GM21515 (cell line): ENCODE results near the gene ZC3H11A.
"Not testable (repeated sequence)": the region's sequence is repeated elsewhere in the genome, so short reads cannot be mapped to it uniquely, and the experiment has no call there.

ENCODE experiments used
- ATAC-seq: cut with Tn5 transposase; IDR thresholded peaks from one replicate; pipeline ENCODE4 v1.9.1; 2021; ENCODE audit not compliant: unreplicated experiment

Gene ZC3H11A

GRCh38 chr1:203778789-203779188, 16.6 kb upstream of the ZC3H11A start:
- no peak for ATAC-seq

GRCh38 chr1:203781962-203782361, 13.5 kb upstream of the ZC3H11A start:
- ATAC-seq: no peak

GRCh38 chr1:203789966-203790365, 5.5 kb upstream of the ZC3H11A start:
- ATAC-seq: no peak

GRCh38 chr1:203791498-203791897, 3.9 kb upstream of the ZC3H11A start:
- ATAC-seq: no peak

- no peak for ATAC-seq
Observed at GRCh38 chr1:203792486-203792885, 2.9 kb upstream of the ZC3H11A start.

- ATAC-seq: not testable (repeated sequence)
Observed at GRCh38 chr1:203793561-203793960, 1.9 kb upstream of the ZC3H11A start.

- ATAC-seq: no peak
Observed at GRCh38 chr1:203794764-203795440, 521 bp upstream of the ZC3H11A start.

- no peak for ATAC-seq
Observed at GRCh38 chr1:203796236-203796605, 798 bp downstream of the ZC3H11A start.

GRCh38 chr1:203797216-203797615, 1.8 kb downstream of the ZC3H11A start:
- no peak for ATAC-seq

- ATAC-seq: no peak
Observed at GRCh38 chr1:203797948-203798655, 2.7 kb downstream of the ZC3H11A start.

GRCh38 chr1:203799157-203799556, 3.7 kb downstream of the ZC3H11A start:
- no peak for ATAC-seq

GRCh38 chr1:203799971-203800370, 4.5 kb downstream of the ZC3H11A start:
- ATAC-seq: no peak

GRCh38 chr1:203805689-203806088, 10.3 kb downstream of the ZC3H11A start:
- no peak for ATAC-seq

- ATAC-seq: no peak
Observed at GRCh38 chr1:203807196-203807595, 11.8 kb downstream of the ZC3H11A start.

- no peak for ATAC-seq
Observed at GRCh38 chr1:203813581-203814341, 18.3 kb downstream of the ZC3H11A start.

- ATAC-seq: no peak
Observed at GRCh38 chr1:203818399-203818798, 23.0 kb downstream of the ZC3H11A start.

GRCh38 chr1:203823306-203823705, 27.9 kb downstream of the ZC3H11A start:
- no peak for ATAC-seq

- ATAC-seq: no peak
Observed at GRCh38 chr1:203826175-203826574, 30.8 kb downstream of the ZC3H11A start.

GRCh38 chr1:203828002-203828401, 32.6 kb downstream of the ZC3H11A start:
- no peak for ATAC-seq

- ATAC-seq: no peak
Observed at GRCh38 chr1:203828503-203828902, 33.1 kb downstream of the ZC3H11A start.

- ATAC-seq: not testable (repeated sequence)
Observed at GRCh38 chr1:203829247-203829646, 33.8 kb downstream of the ZC3H11A start.

GRCh38 chr1:203835476-203835875, 40.1 kb downstream of the ZC3H11A start:
- no peak for ATAC-seq
